GM23338 (cell line): ENCODE results near the gene MAP1LC3A. TPM values are rescaled to one million over a fixed set of nuclear protein-coding genes. Genes with fewer than 3 reads are reported as not detected.

ENCODE experiments used
- ATAC-seq: fragments of 200-7000 bp; cut with Tn5 transposase; 3 replicates; pipeline ENCODE4 v1.9.1; 2020
- DNase-seq: peaks from one replicate; pipeline ENCODE4 v3.0.0-alpha.2; 2015; ENCODE audit warnings: low spot score
- H2AFZ ChIP-seq: fragments of 200-600 bp; sonication (generic); 2 replicates; pipeline ENCODE4 v1.8.0; 2016; ENCODE audit warnings: antibody characterized with exemption, mild to moderate bottlenecking, moderate library complexity
- H3F3A ChIP-seq: fragments of 200-600 bp; sonication (generic); replicated peaks from 2 replicates; pipeline ENCODE4 v1.8.0; 2017; ENCODE audit warnings: antibody characterized with exemption, mixed run types, low read depth
- H3K27ac ChIP-seq: fragments of 200-600 bp; sonication (generic); 2 replicates; pipeline ENCODE4 v1.6.1; 2016; ENCODE audit warnings: low read depth
- H3K27me3 ChIP-seq: fragments of 200-600 bp; sonication (generic); 2 replicates; pipeline ENCODE4 v1.8.0; 2016; ENCODE audit warnings: mild to moderate bottlenecking, mixed run types, moderate library complexity; ENCODE audit not compliant: insufficient read depth
- H3K36me3 ChIP-seq: fragments of 200-600 bp; sonication (generic); 2 replicates; pipeline ENCODE4 v1.8.0; 2016; ENCODE audit warnings: mild to moderate bottlenecking; ENCODE audit not compliant: insufficient read depth
- H3K4me1 ChIP-seq: fragments of 200-600 bp; sonication (generic); 2 replicates; pipeline ENCODE4 v1.8.0; 2016; ENCODE audit warnings: mild to moderate bottlenecking, moderate library complexity; ENCODE audit not compliant: insufficient read depth
- H3K4me2 ChIP-seq: fragments of 200-600 bp; sonication (generic); 2 replicates; pipeline ENCODE4 v1.7.1; 2017; ENCODE audit warnings: mixed run types
- H3K4me3 ChIP-seq: fragments of 200-600 bp; sonication (generic); 2 replicates; pipeline ENCODE4 v1.6.1; 2016; ENCODE audit warnings: mixed run types
- H3K79me2 ChIP-seq: fragments of 200-600 bp; sonication (generic); replicated peaks from 2 replicates; pipeline ENCODE4 v1.8.0; 2017; ENCODE audit warnings: mild to moderate bottlenecking; ENCODE audit not compliant: insufficient read depth
- H3K9me2 ChIP-seq: fragments of 200-600 bp; sonication (generic); 2 replicates; pipeline ENCODE4 v1.8.0; 2017; ENCODE audit not compliant: insufficient read depth
- H4K20me1 ChIP-seq: fragments of 200-600 bp; sonication (generic); replicated peaks from 2 replicates; pipeline ENCODE4 v1.8.0; 2017; ENCODE audit warnings: mild to moderate bottlenecking; ENCODE audit not compliant: insufficient read depth
- H3K27ac Mint-ChIP-seq: 2 replicates; pipeline ENCODE4 v1.8.0; 2020; ENCODE audit warnings: inconsistent platforms, mild to moderate bottlenecking, moderate library complexity, mixed read lengths
- H3K27me3 Mint-ChIP-seq: 3 replicates; pipeline ENCODE4 v1.8.0; 2022; ENCODE audit warnings: low read depth, mild to moderate bottlenecking, moderate library complexity, mixed read lengths, inconsistent platforms; ENCODE audit not compliant: insufficient read depth, poor library complexity
- H3K36me3 Mint-ChIP-seq: 3 replicates; pipeline ENCODE4 v1.8.0; 2021; ENCODE audit warnings: low read depth, mild to moderate bottlenecking, inconsistent platforms, moderate library complexity, mixed read lengths
- H3K4me1 Mint-ChIP-seq: 3 replicates; pipeline ENCODE4 v1.8.0; 2020; ENCODE audit warnings: mild to moderate bottlenecking, inconsistent platforms, mixed read lengths
- H3K4me3 Mint-ChIP-seq: 3 replicates; pipeline ENCODE4 v1.8.0; 2021; ENCODE audit warnings: moderate library complexity, mild to moderate bottlenecking, inconsistent platforms, mixed read lengths
- H3K9me3 Mint-ChIP-seq: 3 replicates; pipeline ENCODE4 v1.8.0; 2020; ENCODE audit warnings: moderate library complexity, mild to moderate bottlenecking, inconsistent platforms, mixed read lengths
- CREB1 ChIP-seq: fragments of 250-450 bp; sonication (Bioruptor Pico); IDR thresholded peaks from 2 replicates; pipeline ENCODE4 v1.5.0; 2020; ENCODE audit warnings: low read depth, mild to moderate bottlenecking, moderate library complexity
- EZH2phosphoT487 ChIP-seq: fragments of 200-600 bp; sonication (generic); IDR thresholded peaks from one replicate; pipeline ENCODE4 v1.8.1; 2018; ENCODE audit warnings: antibody characterized with exemption; ENCODE audit not compliant: unreplicated experiment
- ZNF114 ChIP-seq: fragments of 250-450 bp; sonication (Bioruptor Pico); IDR thresholded peaks from 2 replicates; pipeline ENCODE4 v1.5.0; 2020; ENCODE audit warnings: mild to moderate bottlenecking, moderate library complexity
- polyA plus RNA-seq: library from polyadenylated mRNA; unstranded; fragments of >200 nt; fragmentation: Nextera tagmentation; extraction: Ambion mirVana; gene quantifications from 2 replicates; pipeline ENCODE4 v1.2.1, GENCODE V29; 2016
- total RNA-seq: library from RNA; depleted of rRNA; stranded (reverse); fragments of >200 nt; shearing (Covaris generic); gene quantifications from 2 replicates; pipeline ENCODE4 v1.2.3, GENCODE V29; 2014
- TF ChIP-seq, protein P1 (sequence below): fragments of 250-450 bp; sonication (Bioruptor Pico); IDR thresholded peaks from 2 replicates; pipeline ENCODE4 v1.5.0; 2020; ENCODE audit warnings: mild to moderate bottlenecking, moderate library complexity

The MAP1LC3A gene
- total and polyA plus RNA-seq, 2 experiments from 2014 or later: 15.2 to 15.9 TPM

DNA sequence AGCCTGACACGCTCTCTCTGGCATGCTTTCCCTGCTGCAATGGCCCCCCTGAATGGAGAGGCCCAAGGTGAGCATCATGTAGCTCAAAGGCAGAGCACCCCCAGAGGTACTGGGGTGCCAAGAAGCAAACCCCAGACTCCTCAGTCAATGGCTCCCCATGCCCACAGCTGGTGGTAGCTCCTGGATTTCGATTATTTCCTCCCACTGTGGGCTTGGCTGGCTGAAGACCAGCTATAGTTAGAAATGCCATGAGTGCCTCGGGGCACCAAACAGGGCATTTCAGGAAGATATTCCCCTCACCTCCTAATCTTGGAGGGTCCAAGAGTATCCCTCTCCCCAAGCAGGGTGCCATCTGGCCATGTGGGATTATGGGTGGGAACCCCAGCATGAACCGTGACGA is 16.8 kb downstream of the MAP1LC3A start (continued):
- TF ChIP-seq, protein P1, sequence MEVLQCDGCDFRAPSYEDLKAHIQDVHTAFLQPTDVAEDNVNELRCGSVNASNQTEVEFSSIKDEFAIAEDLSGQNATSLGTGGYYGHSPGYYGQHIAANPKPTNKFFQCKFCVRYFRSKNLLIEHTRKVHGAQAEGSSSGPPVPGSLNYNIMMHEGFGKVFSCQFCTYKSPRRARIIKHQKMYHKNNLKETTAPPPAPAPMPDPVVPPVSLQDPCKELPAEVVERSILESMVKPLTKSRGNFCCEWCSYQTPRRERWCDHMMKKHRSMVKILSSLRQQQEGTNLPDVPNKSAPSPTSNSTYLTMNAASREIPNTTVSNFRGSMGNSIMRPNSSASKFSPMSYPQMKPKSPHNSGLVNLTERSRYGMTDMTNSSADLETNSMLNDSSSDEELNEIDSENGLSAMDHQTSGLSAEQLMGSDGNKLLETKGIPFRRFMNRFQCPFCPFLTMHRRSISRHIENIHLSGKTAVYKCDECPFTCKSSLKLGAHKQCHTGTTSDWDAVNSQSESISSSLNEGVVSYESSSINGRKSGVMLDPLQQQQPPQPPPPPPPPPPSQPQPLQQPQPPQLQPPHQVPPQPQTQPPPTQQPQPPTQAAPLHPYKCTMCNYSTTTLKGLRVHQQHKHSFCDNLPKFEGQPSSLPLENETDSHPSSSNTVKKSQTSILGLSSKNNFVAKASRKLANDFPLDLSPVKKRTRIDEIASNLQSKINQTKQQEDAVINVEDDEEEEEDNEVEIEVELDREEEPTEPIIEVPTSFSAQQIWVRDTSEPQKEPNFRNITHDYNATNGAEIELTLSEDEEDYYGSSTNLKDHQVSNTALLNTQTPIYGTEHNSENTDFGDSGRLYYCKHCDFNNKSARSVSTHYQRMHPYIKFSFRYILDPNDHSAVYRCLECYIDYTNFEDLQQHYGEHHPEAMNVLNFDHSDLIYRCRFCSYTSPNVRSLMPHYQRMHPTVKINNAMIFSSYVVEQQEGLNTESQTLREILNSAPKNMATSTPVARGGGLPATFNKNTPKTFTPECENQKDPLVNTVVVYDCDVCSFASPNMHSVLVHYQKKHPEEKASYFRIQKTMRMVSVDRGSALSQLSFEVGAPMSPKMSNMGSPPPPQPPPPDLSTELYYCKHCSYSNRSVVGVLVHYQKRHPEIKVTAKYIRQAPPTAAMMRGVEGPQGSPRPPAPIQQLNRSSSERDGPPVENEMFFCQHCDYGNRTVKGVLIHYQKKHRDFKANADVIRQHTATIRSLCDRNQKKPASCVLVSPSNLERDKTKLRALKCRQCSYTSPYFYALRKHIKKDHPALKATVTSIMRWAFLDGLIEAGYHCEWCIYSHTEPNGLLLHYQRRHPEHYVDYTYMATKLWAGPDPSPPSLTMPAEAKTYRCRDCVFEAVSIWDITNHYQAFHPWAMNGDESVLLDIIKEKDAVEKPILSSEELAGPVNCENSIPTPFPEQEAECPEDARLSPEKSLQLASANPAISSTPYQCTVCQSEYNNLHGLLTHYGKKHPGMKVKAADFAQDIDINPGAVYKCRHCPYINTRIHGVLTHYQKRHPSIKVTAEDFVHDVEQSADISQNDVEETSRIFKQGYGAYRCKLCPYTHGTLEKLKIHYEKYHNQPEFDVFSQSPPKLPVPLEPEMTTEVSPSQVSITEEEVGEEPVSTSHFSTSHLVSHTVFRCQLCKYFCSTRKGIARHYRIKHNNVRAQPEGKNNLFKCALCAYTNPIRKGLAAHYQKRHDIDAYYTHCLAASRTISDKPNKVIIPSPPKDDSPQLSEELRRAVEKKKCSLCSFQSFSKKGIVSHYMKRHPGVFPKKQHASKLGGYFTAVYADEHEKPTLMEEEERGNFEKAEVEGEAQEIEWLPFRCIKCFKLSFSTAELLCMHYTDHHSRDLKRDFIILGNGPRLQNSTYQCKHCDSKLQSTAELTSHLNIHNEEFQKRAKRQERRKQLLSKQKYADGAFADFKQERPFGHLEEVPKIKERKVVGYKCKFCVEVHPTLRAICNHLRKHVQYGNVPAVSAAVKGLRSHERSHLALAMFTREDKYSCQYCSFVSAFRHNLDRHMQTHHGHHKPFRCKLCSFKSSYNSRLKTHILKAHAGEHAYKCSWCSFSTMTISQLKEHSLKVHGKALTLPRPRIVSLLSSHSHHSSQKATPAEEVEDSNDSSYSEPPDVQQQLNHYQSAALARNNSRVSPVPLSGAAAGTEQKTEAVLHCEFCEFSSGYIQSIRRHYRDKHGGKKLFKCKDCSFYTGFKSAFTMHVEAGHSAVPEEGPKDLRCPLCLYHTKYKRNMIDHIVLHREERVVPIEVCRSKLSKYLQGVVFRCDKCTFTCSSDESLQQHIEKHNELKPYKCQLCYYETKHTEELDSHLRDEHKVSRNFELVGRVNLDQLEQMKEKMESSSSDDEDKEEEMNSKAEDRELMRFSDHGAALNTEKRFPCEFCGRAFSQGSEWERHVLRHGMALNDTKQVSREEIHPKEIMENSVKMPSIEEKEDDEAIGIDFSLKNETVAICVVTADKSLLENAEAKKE: no peak
- TF ChIP-seq EZH2phosphoT487: no peak
- no peak for TF ChIP-seq CREB1 (CRISPR knock-in tag)

DNA sequence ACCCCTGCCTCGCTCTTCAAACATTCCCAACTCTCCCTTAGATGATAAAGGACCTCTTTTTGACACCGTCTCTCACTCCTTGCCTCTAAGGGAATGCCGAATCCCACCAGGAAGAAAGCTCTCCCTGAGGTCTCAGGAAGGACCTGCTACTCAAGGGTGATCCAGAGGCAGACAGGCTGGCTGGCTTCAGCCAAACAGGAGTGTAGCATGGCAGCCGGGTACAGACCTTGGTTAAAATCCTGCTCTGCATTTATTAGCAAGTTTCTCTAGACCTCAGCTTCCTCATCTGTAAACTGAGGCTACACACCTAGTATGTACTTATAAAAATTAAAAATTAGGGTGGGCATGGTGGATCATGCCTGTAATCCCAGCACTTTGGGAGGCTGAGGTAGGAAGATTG is 17.2 kb downstream of the MAP1LC3A start:
- no peak for DNase-seq
- H3K79me2 ChIP-seq: no peaks in the 10 kb centered on the region

More for the DNA sequence above, 17.2 kb downstream of the MAP1LC3A start:
- Mint-ChIP-seq H3K4me1 (peaks cover 10% of the 10 kb centered on the region; the same call in 2 of the 3 replicates), H3K36me3 (peaks cover 9% of the 10 kb centered on the region; the same call in 2 of the 3 replicates), H3K27ac (no peak overlapping the region), H3K4me3 (no peak overlapping the region), H3K27me3 (no peaks in the 10 kb centered on the region), H3K9me3 (no peaks in the 10 kb centered on the region)
- no peak for ATAC-seq
- Histone ChIP-seq H4K20me1 (no peaks in the 10 kb centered on the region), H3F3A (no peaks in the 10 kb centered on the region), H3K4me2 (no peak overlapping the region), H3K36me3 (no peaks in the 10 kb centered on the region), H3K4me3 (no peak overlapping the region), H3K27ac (no peak overlapping the region), H2AFZ (no peak overlapping the region), H3K4me1 (peaks cover 6% of the 10 kb centered on the region; the same call in 1 of the 2 replicates), H3K9me2 (no peaks in the 10 kb centered on the region), H3K27me3 (no peaks in the 10 kb centered on the region)
- TF ChIP-seq, protein P1: no peak
- TF ChIP-seq ZNF114: no peak
